GM10248 (cell line): ENCODE results near the gene CALML5.
"Not testable (repeated sequence)": the region's sequence is repeated elsewhere in the genome, so short reads cannot be mapped to it uniquely, and the experiment has no call there.

Source experiments
- CTCF ChIA-PET: fragments of 300-600 bp; sonication (Branson Sonifier 250); formaldehyde crosslinking; extraction: SDS; loops from one replicate; lab custom pipeline; 2021; ENCODE audit warnings: antibody characterized with exemption; lab: Yijun Ruan, JAX
- POLR2A ChIA-PET: fragments of 350-650 bp; sonication (Branson Sonifier 250); formaldehyde crosslinking; extraction: SDS; loops from one replicate; lab custom pipeline; 2020; ENCODE audit warnings: antibody characterized with exemption; lab: Yijun Ruan, JAX
- DNase-seq: peaks from one replicate; pipeline ENCODE4 v3.0.0; 2012; ENCODE audit errors: extremely low spot score
- TF ChIP-seq, protein P1 (sequence below): IDR thresholded peaks from 2 replicates; pipeline ENCODE4 v1.5.1; 2012; ENCODE audit warnings: mild to moderate bottlenecking, low read depth; ENCODE audit errors: extremely low read depth, missing control alignments, control extremely low read depth

CALML5 gene

DNA sequence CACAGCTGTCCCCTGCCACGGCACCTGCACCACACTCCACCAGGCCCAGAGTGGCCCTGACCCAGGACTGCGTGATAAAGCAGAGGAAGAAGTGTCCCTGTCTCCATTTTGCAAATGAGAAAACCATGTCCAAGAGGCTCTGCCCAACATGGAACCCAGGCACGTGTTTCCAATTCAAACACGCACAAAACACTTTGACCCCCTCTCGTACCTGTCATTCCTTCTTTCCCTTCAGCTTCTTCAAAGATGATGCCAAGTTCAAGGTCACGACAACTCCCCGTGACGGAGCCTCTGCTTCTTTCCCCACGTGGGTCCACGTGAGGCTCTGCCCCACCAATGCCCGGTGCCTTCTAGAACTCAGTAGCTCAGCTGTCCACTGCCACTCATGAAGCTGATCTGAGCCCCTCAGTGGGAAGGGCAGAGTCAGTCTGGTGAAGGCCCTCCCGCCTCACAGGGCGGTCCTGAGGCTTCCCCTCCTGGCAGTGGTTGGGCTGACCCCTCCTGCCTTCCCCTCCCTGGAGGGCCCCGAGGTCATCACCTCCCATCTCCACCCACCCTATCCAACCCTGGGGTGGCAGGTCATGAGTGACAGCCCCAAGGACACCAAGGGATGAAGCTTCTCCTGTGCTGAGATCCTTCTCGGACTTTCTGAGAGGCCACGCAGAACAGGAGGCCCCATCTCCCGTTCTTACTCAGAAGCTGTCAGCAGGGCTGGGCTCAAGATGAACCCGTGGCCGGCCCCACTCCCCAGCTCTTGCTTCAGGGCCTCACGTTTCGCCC, 19.0 kb downstream of the CALML5 start:
- CTCF ChIA-PET = interaction anchor here (1.4 kb wide), 2 partner anchors 8 to 115 kb away, joined by 3 to 5 read pairs; no protein-coding TSS in a partner anchor
- POLR2A ChIA-PET = no interaction called here
- no peak for DNase-seq
- TF ChIP-seq, protein P1, sequence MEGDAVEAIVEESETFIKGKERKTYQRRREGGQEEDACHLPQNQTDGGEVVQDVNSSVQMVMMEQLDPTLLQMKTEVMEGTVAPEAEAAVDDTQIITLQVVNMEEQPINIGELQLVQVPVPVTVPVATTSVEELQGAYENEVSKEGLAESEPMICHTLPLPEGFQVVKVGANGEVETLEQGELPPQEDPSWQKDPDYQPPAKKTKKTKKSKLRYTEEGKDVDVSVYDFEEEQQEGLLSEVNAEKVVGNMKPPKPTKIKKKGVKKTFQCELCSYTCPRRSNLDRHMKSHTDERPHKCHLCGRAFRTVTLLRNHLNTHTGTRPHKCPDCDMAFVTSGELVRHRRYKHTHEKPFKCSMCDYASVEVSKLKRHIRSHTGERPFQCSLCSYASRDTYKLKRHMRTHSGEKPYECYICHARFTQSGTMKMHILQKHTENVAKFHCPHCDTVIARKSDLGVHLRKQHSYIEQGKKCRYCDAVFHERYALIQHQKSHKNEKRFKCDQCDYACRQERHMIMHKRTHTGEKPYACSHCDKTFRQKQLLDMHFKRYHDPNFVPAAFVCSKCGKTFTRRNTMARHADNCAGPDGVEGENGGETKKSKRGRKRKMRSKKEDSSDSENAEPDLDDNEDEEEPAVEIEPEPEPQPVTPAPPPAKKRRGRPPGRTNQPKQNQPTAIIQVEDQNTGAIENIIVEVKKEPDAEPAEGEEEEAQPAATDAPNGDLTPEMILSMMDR = no peak

GRCh38 chr10:5479481-5480161, 19.7 kb downstream of the CALML5 start:
- ChIA-PET POLR2A (no interaction called here), CTCF (interaction anchor here (0.8 to 1.4 kb wide), 3 partner anchors 9 to 115 kb away, joined by 3 to 5 read pairs (median 3); no protein-coding TSS in a partner anchor)
- TF ChIP-seq, protein P1 = no peak
- no peak for DNase-seq

DNA sequence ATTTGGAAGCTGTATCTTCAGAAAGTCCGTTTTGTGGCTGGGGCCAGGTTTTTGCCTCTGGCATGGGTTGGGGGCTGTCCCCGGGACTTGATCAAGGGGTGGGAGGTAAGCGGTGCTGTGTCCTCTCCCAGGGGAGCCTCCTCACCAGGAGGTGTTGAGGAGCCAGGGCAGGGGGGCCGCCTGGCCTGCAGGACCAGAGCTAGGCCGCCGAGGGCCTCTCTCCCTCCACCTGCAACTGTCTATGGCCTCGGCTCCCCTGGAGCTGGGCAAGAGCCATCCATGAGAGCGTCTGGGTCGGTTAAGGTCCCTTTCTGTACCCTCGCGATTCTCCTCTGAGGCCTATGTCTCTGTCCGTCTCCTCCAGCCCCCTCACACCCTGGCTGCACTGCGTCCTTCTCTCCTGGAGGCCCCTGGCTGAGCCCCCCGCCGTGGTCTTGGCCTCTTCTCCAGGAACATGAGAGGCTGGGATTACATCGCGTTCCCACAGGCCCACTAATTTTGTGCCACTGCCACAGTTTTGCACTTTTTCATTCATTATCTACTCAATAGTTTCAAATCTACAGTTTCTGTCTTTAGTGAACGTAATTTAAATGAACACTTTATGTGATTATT, 20.6 kb downstream of the CALML5 start:
- POLR2A ChIA-PET = no interaction called here
- TF ChIP-seq, protein P1 = no peak
- no peak for DNase-seq
- CTCF ChIA-PET = interaction anchor here (0.8 to 1.6 kb wide), 4 partner anchors 10 to 116 kb away, joined by 3 to 5 read pairs (median 4); no protein-coding TSS in a partner anchor

- TF ChIP-seq, protein P1 = no peak
- ChIA-PET CTCF (interaction anchor here (0.9 to 1.6 kb wide), 2 partner anchors 36 to 44 kb away, joined by 3 to 4 read pairs; no protein-coding TSS in a partner anchor), POLR2A (no interaction called here)
- DNase-seq = no peak
Measured at GRCh38 chr10:5477948-5478693, 21.2 kb downstream of the CALML5 start.

GRCh38 chr10:5476918-5477525, 22.3 kb downstream of the CALML5 start:
- ChIA-PET CTCF (interaction anchor here (0.9 to 1.6 kb wide), 2 partner anchors 35 to 43 kb away, joined by 3 to 4 read pairs; no protein-coding TSS in a partner anchor), POLR2A (no interaction called here)
- DNase-seq = no peak
- TF ChIP-seq, protein P1 = no peak

GRCh38 chr10:5475974-5476807, 23.2 kb downstream of the CALML5 start:
- CTCF ChIA-PET, DNase-seq, POLR2A ChIA-PET: not testable (repeated sequence)

- DNase-seq, CTCF ChIA-PET, POLR2A ChIA-PET: not testable (repeated sequence)
Measured at GRCh38 chr10:5475088-5475487, 24.3 kb downstream of the CALML5 start.

GRCh38 chr10:5474642-5475041, 24.7 kb downstream of the CALML5 start:
- CTCF ChIA-PET, POLR2A ChIA-PET, DNase-seq: not testable (repeated sequence)
